A549 treated with AZD9567 at 1 μM for 4 hours (cell line): ENCODE data around the gene FAM161B. TPM values are rescaled to one million over a fixed set of nuclear protein-coding genes. Genes with fewer than 3 reads are reported as not detected.

Experiments used
- total RNA-seq: library from RNA; stranded (reverse); fragments of 200-300 nt; extraction: Qiagen RNA extraction; gene quantifications from 5 replicates; pipeline ENCODE4 v1.2.3, GENCODE V29; 2022; ENCODE audit not compliant: insufficient read depth

The FAM161B gene, protein sequence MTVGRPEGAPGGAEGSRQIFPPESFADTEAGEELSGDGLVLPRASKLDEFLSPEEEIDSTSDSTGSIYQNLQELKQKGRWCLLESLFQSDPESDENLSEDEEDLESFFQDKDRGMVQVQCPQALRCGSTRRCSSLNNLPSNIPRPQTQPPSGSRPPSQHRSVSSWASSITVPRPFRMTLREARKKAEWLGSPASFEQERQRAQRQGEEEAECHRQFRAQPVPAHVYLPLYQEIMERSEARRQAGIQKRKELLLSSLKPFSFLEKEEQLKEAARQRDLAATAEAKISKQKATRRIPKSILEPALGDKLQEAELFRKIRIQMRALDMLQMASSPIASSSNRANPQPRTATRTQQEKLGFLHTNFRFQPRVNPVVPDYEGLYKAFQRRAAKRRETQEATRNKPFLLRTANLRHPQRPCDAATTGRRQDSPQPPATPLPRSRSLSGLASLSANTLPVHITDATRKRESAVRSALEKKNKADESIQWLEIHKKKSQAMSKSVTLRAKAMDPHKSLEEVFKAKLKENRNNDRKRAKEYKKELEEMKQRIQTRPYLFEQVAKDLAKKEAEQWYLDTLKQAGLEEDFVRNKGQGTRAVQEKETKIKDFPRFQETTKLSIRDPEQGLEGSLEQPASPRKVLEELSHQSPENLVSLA
- 2.0 to 2.2 TPM (median 2.1 TPM) in 5 replicates for total RNA-seq

GRCh38 chr14:73949752-73950734 lies at the start of gene FAM161B, which contains the start of gene COQ6:
Gene FAM161B, minus strand, starts transcription at chr14:73950094. Its CDS starts 68 bp downstream, at chr14:73950026.
Gene COQ6, plus strand, starts transcription at chr14:73950302. Its CDS starts 31 bp downstream, at chr14:73950333.

DNA sequence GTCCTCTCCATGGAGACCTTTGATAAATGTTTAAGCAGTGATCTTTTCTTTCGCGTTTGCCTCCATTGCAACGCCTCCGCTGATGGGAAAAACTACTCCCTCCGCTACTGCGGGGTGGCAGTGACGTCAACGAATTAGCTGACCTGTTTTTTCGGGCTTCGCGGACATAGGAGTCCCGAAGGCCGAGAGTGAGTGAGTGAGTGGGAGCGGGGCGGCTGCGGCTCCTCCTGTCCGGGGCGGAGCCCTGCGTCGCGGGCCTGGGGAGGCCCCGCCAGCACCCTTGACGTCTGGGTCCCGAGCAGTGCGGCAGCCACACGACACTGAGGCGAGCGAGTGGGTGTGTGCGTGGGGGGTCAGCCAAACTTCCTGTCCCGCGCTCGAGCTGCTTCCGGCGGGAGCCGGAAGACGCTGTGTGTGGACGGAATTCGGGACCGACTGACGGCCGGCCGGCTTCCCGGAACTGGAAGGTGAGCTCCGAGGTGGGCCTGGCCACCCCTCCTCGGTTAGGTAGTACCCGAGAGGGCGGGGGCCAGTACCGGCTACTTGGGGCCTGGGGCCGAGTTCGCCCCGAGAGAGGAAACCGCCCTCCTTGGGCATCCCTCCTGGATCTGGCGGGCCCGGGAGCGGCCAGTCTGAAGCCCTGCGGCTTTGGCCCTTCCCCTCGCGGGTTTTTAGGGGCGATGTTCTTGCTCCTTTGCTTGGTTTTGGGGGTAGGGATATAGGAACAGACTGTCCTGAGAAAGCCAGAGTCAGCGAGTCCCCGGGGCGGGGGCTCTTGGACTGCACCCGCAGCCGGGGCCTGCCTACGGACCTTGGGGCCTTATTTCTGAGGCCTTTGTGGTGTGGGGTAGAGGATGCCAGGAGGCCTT lies 63.2 kb downstream of the FAM161B start, which contains the start of gene ZNF410:
TSS of gene ZNF410 (plus strand) at position 411 of the 869 bp plus-strand sequence. CDS start 5,317 bp downstream, outside the sequence.

Other genes starting within 250 kb of the FAM161B start
- gene PNMA1, start 235.7 kb downstream of the FAM161B start, total RNA-seq, result 49.6 to 64.5 TPM (median 61.7 TPM) in 5 replicates
- gene PTGR2, start 98.3 kb downstream of the FAM161B start, total RNA-seq, result 8.3 to 19.9 TPM (median 9.7 TPM) in 5 replicates
- 43.6 to 50.8 TPM (median 44.6 TPM) in 5 replicates for gene ZNF410, start 63.2 kb downstream of the FAM161B start, total RNA-seq
- 28.6 to 38.6 TPM (median 29.8 TPM) in 5 replicates for gene COQ6, start 208 bp upstream of the FAM161B start, total RNA-seq
- 5.9 to 7.4 TPM (median 6.7 TPM) in 5 replicates for gene ENTPD5, start 69.2 kb upstream of the FAM161B start, total RNA-seq
- 2.6 to 4.7 TPM (median 3.6 TPM) in 5 replicates for gene BBOF1, start 69.3 kb upstream of the FAM161B start, total RNA-seq
- gene ALDH6A1, start 134.4 kb upstream of the FAM161B start, total RNA-seq, result 2.1 to 5.9 TPM (median 2.5 TPM) in 5 replicates
- gene LIN52, start 134.9 kb upstream of the FAM161B start, total RNA-seq, result 4.2 to 7.0 TPM (median 5.1 TPM) in 5 replicates